B cell (primary cell): ENCODE results near the gene GMPPB.

Experiments
- EZH2 ChIP-seq: IDR thresholded peaks from 2 replicates; pipeline ENCODE4 v1.6.1; 2012; ENCODE audit warnings: borderline replicate concordance, low read depth, mild to moderate bottlenecking, moderate library complexity, low read length; ENCODE audit not compliant: insufficient read depth, poor library complexity, severe bottlenecking
- TF ChIP-seq, protein P1 (sequence below): fragments of 200-600 bp; IDR thresholded peaks from one replicate; pipeline ENCODE4 v1.8.0; 2022; ENCODE audit warnings: antibody characterized with exemption, mild to moderate bottlenecking

DNA sequence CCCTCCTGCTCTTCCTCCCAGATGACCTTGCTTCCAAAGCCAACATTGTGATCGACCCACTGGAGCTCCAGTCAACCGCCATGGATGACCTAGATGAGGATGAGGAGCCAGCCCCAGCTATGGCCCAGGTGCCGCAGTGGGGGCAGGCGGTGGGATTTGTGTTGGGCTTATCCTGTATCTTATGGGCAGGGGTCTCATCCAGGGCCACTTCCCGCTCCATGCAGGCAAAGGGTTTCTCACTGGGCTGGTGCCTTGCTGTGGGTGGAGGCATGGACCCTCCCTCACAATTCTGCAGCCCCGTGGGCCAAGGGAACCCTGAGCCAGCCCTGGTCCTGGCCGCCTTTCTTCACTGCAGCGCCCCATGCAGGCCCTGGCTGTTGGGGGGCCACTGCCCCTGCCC is 19.1 kb downstream of the GMPPB start:
- TF ChIP-seq, protein P1, sequence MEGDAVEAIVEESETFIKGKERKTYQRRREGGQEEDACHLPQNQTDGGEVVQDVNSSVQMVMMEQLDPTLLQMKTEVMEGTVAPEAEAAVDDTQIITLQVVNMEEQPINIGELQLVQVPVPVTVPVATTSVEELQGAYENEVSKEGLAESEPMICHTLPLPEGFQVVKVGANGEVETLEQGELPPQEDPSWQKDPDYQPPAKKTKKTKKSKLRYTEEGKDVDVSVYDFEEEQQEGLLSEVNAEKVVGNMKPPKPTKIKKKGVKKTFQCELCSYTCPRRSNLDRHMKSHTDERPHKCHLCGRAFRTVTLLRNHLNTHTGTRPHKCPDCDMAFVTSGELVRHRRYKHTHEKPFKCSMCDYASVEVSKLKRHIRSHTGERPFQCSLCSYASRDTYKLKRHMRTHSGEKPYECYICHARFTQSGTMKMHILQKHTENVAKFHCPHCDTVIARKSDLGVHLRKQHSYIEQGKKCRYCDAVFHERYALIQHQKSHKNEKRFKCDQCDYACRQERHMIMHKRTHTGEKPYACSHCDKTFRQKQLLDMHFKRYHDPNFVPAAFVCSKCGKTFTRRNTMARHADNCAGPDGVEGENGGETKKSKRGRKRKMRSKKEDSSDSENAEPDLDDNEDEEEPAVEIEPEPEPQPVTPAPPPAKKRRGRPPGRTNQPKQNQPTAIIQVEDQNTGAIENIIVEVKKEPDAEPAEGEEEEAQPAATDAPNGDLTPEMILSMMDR, result no peak
- TF ChIP-seq EZH2, result no peak
